ENCODE data around the gene CCDC82.

Gene CCDC82

DNA sequence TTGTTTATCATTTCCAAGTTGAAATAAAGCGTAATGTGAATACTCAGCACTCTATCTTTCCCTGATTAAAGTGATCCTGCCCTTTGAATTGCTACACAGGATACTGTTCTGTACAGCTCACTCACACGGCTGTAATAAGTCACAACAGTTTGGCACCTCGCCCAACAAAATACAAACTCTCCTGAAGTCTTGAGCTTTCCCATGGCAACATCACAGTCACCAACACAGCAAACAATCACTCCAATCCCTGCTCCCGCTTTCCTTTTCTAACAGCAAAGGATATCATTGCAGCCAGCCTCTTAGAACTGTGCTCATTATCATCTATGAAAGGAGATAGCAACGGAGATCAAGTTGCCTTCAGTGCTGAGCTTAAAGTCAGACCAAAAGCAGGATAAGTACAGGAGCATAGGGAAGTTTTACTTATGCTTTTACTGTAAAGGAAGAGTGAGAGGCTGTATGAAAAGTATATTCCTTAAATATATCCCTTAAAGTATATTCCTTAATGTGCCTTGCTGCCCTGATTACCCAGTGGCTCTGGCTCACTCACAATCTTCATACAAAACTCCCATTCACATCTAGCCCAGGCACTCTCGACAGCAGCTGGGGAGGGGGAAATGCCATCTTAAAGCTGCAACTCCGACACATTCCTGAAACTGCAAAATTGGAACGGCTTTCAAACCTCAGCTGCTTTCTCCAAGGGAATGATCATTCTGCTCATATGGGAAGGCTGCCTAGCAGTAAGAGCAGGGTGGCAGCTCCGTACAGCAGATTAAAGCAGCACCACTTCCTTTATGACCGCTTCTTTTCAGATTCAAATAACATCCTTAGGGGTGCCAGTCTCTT, 82.6 kb downstream of the CCDC82 start:
- DNase-seq (ENCODE audit: low spot score) = no peak

GRCh38 chr11:96306600-96306932, 83.1 kb downstream of the CCDC82 start:
- no peak for DNase-seq (ENCODE audit: low spot score)

- no peak for DNase-seq (ENCODE audit: low spot score)
Measured at GRCh38 chr11:96306071-96306470, 83.6 kb downstream of the CCDC82 start.

GRCh38 chr11:96303980-96304379, 85.7 kb downstream of the CCDC82 start:
- DNase-seq (ENCODE audit: low spot score) = no peak

DNA sequence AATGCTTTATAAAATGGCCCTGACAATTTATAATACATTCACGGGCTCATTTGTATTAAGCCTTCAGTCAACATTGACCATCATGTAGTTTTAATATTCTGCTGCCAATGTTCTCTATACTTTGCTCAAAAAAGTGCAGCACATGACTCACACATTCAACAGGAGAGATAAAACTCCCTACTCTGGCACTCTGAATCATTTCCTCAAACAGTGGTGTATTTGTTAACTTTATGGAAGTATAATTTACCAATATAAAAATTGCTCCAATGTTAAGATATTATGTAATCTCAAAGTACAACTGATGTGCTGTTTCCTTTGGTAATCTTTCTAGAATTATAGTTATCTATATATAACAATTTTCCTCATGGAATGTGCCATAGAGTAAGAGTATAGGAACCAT, 86.6 kb downstream of the CCDC82 start:
- DNase-seq (ENCODE audit: low spot score) = no peak

Data from activated CD4-positive, alpha-beta T cell treated with anti-CD3 and anti-CD28 coated beads, Interleukin-2, Interleukin-4, amounts not matched to agents 100 ng/mL and 50 ng/mL, durations not matched to agents 16 hours and 8 hours (primary cell).